Islet precursor cell (in vitro differentiated cells): ENCODE results near the gene FHIT.
"Not testable (repeated sequence)": the region's sequence is repeated elsewhere in the genome, so short reads cannot be mapped to it uniquely, and the experiment has no call there.

Source experiments
- DNase-seq: peaks from one replicate; pipeline ENCODE4 v3.0.0-alpha.2; 2018

The FHIT gene

DNA sequence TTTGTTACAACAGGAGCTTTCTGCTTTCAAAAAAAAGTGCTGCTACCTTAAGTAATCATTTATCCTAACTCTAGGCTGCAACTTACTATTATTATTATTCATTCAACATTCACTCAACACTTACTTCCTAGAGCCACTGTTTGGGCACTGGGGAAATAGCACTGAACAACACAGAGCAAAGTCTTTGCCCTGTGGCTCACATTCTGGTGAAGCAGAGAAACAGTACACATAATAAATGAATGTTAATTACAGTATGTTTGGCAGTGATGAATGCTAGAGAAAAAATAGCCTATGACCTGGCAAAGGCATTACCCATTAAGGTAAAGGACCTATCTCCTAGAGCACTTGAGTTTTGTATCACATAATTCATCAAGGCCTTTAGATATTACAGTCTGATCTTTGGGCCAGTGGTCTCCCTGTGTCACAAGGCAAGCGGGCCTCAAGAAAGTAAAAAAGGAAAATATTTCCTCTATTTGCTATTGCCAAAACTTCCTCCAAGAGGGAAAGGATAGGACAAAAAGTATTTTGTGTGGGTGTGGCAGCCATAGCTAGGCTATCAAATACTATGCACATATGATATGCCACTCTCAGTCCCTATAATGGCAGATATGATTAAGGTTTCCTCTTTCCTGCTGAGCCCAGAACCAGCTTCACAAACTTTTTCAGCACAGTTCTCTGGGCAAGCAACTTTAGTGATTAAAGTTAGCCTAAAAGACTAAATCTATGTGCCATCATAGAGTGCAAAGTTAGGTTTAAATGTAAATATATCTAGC, 142.8 kb downstream of the FHIT start:
- DNase-seq = no peak

DNA sequence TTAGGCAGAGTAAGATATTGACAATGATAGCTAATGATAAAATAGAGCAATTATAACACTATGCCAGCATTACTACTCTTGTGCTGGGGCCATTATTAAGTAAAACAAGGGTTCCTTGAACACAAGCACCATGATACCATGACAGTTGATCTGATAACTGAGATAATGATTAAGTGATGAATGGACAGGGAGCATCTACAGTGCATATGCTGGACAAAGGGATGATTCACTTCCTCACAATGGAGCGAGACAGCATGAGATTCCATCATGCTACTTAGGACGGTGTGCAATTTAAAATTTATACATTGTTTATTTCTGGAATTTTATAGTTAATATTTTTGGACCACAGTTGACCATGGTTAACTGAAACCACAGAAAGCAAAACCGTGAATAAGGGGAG, 156.6 kb downstream of the FHIT start:
- DNase-seq = no peak

DNA sequence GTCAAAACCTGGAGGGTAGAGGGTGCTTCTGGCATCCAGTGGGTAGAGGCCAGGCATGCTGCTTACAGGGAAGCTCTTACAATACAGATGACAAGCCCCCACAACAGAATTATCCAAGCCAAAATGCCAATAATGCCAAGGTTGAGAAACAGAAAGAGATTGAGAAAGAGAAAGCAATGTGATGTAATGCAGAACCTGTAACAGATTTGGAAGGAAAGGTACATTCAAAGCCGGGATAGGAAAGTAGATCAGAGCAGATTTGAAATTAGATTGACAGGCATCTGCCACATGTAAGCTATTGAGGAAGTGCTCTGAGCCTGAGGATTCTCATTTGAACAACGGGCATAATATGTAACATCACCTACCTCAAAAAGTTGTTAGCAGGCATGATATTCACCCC, 157.9 kb downstream of the FHIT start:
- no peak for DNase-seq

DNA sequence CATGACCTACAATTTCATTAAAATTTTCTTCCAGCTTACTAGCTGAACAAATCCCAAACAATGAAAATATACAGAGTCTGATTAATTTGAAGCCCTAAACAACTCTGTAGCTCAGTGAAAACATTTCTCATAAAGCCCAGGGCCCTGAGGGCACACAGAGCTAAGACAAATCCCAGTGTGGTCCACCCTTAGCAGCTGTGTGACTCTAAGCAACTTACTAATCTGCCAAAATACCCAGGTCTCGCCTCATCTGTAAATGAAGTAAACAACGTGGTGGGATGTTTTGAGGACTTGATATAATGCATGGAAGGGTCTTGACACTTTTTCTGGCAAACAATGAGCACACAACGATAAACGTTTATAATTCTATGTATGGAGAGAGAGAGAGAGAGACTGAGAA, 158.4 kb downstream of the FHIT start:
- DNase-seq = no peak

DNA sequence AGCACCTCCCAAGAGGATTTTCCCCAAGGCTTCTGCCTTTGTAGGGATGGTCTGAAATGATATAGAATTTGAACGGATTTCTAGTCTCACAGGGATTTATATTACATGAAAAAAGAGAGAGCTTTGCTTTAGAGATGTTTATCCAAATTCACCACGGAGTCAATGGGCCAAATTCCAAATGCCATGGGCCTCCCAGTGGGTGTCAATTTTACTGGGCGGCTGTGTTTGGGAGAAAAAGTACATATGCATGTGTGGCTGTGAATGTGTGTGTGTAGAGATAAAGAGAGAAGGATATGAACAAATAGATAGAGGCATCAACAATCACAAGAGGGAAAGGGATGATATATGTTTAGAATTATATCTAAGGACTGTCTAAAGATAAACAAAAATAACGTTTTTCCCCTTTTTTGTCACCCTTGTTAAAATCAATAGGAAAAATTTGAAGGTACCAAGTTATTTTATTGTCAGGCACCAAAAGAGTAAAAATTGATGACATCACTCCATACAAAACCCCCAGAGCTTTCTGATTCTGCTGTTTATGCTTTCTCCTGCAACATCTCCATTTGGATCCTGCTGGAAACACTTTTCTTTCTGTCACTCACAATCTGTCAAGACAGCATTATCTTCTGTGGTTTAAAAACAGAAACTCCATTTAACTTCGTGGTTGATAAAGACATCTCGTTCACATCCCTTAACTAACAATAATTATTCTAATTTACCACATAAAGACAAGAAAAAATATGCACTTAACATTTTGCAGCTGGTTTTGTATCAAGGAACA, 160.7 kb downstream of the FHIT start:
- DNase-seq = no peak

DNA sequence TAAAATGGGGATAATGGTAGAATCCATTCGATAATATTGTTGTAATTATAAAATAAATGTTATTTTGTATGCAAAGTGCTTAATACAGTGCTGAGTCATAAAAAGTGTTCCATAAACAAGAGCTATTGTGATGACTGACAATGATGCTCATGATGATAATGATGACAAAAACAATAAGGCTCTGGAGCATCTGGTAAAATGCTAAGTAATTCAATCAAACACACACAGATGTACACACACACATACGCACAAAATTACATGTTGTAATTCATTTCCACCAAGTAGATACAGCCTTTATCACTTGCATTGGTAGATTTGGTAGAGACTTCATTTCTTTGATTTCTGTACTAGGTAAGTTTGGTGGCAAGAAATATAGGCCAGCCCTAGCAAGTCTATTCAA, 163.8 kb downstream of the FHIT start:
- no peak for DNase-seq

DNA sequence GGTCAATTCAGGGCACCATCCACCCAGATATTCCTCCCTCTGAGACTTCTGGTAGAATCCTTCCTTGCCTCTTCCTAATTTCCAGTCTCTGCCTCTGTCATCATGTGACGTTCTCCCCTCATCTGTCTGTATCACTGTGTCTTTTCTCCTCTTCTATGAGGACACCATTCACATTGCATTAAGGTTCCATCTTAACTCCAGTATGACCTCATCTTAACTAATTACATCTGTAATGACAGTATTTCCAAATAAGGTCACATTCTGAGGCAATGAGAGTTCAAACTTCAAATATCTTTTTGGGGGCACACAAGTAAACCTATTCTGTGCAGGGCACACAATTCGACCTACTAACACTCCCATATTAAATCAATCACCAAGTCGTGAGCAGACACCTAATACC, 169.7 kb downstream of the FHIT start:
- no peak for DNase-seq

DNA sequence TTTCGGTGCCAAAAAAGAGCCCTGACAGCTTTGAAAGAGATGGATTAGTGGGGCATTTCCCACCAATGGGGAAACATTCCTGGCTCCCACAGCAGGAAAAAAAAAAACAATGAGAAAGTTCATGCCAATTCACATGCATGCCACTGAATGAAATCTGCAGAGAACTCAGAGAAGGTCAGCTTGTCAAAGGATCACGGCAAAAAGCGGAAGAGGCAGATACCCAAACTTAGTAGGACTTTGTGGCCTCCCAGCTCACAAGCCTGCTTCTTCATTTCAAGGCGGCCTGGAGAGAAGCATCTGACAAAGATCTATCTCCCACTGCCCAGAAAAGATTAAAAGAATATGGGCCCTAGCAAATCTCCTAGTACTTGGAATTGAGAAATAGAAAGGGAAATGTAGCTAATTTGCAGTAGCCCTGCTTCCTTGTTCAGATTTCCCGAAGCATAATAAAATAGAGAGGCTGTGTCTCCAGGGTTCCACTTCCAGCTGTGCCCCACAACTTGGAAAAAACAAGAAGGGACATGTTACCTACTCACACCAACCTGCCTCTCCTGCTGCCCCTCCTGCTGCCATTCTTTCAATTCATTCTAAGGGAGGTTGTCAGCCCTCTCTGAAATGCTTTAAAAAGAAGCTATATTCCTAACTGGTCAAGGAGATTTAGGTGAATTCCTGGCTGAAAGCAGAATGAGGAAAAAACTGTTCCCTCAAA, 170.4 kb downstream of the FHIT start:
- DNase-seq = no peak

DNA sequence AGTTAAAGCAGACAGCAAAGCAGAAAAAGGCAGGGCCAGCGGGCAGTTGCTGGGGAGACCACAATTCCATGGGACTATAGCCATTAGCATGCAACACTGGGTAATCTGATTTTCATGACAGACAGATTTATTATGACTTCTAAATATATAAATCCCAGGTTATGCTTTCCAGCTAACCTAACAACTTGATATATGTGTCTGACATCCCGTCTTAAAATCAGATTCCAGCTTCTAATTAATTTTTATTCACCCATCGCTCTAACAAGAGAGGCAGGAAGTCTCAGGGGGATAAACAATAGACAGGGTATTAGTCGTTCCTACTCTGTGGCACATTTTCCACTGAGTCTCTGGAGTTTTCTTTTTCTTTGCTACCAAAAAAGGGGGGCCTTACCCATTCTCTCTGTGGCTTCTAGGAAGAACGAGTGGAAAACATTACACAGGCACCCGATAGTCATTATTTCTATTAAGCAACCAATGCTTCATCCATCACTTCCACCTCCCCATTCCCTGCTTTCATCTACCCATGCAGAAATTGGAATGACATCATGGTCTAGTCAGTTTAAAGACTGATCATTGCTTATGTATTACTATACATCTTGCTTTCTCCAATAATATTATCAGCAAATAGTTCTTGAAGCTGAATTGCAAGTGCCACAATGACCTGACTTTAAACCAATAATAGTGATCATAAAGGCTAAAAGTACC, 173.1 kb downstream of the FHIT start:
- no peak for DNase-seq

DNA sequence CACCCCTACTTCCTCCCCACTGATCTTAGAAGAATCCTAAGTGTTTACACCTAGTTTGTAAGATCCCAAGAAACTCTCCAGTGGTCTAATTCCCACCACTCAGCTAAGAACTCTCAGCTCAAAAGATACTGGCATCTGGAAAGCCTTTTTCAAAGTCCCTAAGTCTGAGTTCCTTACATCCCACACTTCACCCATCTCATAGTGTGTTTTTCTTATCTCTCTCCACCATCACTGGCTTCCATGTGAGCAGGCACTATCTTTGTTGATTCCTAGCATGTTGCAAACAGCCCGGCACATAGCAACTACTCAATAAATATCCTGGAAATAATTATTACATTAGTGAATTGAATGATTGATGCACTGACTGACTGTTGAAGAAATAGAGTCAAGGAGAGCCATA, 173.7 kb downstream of the FHIT start:
- no peak for DNase-seq

DNA sequence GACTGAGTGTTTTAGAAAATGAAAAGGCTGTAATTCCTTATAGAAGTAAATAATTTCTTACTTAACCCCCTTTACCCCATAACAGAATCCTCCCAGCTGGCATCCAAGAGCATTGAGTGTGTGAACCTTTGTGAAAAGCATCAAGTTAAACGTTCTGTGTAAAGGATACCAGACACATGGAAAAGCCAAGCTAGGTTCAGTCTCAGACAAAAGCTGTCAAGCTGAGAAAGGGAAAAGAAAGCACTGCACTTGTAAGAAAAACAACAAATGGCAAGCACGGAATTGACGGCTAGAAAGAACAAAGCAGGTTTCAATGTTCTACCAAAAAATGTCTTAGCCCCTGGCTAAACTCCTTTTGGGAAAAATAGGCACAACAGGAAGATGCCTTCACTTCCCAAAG, 176.5 kb downstream of the FHIT start:
- no peak for DNase-seq

DNA sequence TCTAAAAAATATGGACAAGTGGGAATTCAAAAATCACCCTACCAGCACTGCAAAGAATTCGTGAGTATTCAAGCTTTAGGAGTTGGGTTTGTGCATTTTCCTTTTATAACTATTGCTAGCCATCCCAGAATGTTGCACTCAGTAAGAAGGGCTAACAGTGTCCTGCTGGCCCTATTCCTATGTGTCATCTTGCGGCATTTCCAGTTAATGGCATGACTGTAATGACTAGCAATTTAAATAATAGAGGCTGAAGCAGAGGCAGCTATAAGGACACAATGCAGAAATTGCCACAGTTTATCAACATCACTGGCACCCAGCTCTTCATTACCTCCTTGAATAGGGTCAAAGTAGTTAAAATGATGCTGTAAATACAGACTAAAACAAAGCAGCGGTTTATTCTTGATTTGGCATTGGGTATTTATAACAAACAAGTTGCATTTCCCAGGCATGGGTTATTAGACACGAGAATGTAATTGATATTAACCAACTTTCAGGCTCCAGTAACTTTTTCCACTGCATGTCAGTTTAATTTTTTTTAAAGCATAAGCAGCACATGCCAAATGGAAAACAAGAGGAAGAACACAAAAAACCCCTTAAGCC, 177.6 kb downstream of the FHIT start:
- DNase-seq = no peak

DNA sequence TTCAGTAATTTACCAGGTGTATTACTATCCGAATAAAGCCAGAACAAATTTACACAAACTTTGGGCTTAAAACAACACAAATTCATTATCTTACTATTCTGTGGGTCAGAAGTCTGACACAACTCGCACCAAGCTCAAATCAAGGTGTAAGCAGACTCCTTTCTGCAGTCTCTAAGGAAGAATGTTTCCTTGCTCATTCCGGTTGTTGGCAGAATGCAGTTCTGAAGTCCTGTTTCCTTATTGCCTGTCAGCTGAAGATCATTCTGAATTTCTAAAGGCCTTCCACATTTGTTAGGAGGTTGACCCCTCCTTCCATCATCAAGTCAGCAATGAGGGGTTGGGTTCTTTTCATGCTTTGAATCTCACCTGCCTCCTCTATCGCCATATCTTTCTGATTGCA, 183.2 kb downstream of the FHIT start:
- no peak for DNase-seq

DNA sequence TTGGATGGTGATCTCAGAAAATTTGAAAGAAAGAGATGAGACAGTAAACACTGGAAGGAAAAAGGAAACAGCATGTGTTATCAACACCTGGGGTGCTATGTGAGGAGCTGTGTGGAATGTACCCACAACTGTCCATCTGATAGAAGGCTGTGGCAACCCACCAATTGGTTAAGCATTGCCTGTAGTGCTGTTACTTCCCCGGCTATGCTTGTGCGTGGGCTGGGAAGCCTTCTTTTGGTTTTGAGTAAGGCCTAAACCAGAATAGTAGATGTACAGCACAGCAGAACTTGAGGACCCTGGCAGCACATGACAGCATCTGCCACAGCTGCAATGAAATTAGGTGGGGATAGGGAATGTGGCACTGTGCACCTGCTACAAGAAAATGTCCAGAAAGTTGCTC, 184.5 kb downstream of the FHIT start:
- DNase-seq = no peak

DNA sequence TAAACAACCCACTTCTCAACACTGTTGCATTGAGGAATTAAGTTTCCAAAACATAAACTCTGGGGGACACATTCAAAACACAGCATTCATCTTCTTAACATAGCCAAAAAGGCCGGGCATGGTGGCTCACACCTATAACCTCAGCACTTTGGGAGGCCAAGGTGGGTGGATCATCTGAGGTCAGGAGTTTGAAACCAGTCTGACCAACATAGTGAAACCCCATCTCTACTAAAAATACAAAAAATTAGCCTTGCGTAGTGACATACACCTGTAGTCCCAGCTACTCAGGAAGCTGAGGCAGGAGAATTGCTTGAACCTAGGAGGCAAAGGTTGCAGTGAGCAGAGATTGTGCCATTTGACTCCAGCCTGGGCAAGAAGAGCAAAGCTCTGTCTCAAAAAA, 185.0 kb downstream of the FHIT start:
- DNase-seq = not testable (repeated sequence)

DNA sequence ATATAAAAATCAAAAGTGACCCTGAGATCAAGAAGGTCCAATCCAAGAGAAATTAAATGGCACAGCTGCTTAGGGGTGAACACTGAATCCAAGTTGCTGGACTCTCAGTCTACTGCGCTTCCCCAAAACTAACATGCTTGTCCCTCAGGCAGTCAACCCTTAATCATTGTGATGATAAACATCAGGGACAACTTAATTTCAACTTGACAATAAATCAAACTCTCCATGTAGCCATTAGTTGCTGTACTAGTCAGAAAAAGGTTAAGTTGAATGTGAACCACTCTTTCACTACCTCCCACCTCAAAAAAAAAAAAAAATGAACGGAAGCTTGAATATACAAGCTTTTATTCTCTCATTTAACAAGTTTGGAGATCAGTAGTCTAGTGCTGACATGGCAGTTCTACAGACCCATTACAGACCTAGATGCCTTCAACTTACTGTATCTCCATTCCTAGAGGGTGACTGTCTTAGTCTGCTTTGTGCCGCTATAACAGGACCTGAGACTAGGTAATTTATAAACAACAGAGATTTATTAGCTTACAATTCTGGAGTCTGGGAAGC, 185.7 kb downstream of the FHIT start:
- no peak for DNase-seq

DNA sequence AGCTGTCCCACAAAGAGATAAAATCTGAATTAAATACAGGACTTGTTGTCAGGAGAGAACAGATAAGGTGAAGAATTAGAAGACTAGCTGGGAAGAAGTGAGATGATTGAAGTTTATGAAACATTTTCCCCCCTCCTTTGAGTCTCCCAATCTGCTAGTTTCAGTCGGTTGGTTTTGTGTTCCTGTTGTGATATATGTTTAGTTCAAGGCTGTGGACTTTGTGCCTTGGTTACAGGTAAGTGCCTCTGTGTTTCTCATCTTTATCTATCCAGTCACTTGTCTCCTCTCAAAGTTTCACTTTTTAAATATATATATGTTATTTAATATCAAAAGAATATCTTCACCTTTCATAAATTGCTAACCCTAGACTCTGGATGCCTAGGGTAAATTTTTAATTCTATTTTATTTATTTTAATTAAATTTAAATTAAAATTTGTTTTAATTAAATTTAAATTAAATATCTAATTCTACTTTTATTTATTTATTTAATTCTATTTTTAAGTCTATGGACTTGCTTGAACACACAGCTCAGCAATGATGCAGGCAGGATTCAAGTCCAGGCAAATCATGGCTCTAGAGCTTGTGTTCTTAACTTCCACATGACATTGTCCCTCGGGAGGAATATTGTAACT, 190.0 kb downstream of the FHIT start:
- no peak for DNase-seq

DNA sequence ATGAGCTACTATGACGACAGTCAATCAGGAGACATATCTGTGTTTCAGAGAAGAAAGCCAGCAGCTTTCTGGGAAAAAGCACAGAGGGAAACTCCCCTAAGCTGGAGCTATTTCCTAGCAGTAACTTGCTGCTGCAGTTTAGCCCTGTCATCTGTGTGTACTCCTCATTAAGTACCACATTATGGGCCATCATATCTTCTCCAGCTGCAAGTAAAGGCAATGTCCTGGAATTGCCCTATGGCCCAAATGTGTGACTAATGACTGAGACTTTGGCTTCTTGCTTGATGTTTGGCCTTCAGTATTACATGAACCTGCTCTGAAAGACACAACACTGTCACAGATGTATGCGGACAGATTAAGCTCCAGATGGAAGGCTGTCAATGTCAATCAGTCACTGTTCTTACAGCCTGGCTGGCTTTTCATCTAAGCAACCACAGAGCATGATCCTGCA, 190.8 kb downstream of the FHIT start:
- DNase-seq = no peak

DNA sequence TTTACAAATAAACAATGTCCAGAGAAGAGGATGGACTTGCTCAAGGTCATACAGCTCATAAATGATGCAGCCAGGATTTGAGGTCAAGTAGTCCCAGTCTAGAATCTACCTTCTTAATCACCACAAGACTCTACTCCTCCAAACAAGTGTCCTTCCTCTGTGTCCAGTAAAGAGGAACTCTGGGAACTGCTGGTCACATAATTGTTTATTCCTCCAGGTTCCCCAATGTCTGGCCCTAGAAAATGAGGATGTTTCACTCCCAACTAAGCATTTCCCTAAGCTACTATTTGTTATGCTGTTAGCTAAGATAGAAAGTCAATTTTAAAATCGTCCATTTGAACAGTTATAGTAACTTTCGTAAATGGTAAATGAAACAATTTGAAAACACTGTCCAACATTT, 192.4 kb downstream of the FHIT start:
- DNase-seq = no peak

DNA sequence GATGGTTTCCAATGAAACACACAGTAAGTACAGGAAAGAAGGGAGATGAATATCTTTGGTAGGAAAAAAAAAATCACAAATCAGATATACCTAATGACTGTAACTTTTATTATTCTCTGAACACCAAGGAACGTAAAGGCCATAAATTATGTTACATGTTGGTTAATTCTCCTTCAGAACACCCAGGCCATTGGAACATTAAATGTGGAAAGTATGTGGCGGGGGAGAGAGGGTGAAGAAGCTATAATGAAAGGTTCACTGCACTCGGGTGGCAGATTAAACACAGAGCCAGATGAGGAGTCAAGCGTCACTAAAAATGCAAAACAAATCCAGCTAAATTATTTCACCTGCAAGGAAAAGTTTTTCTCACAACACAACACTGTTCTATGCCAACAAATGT, 193.8 kb downstream of the FHIT start:
- no peak for DNase-seq

DNA sequence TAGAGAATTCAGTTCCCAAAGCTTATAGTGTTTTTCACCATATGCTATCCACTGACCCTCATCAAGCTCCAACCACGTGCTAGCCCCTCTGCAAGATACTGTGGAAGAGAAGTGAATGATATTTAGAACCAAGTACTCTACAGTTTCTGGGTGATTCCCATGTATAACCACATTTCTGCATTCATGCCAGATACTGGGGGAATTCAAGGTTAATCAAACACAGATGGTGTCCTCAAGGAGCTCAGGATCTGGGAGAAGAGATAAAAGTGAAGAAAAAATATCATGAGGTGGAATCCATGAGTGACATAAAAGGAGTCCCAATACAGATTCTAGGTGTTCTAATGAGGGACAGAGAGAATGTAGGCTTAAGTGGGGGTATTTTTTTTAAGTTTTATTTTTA, 195.8 kb downstream of the FHIT start:
- DNase-seq = no peak
